Measurements from ENCODE around the gene NCKAP5.

GRCh38 chr2:133500917-133501316 lies 67.3 kb downstream of the NCKAP5 start:
- TF ChIP-seq ZBTB33 (CRISPR knock-in tag; IDR thresholded peaks at IDR 0.05) (no peak), ZFX (CRISPR knock-in tag; IDR thresholded peaks at IDR 0.05) (no peak), BMI1 (IDR thresholded peaks at IDR 0.05; ENCODE audit: low read length) (no peak), BCL6 (CRISPR knock-in tag; IDR thresholded peaks at IDR 0.05) (no peak), CTCF (IDR thresholded peaks at IDR 0.05 in 2 of 3, conservative IDR thresholded peaks at IDR 0.05 in 1 of 3; ENCODE audit: insufficient read depth in 2 of 3, low read depth in 1 of 3, low read length in 3 of 3) (no peak), PRDM10 (IDR thresholded peaks at IDR 0.05; ENCODE audit: partially characterized antibody) (no peak), MAX (CRISPR knock-in tag; IDR thresholded peaks at IDR 0.05) (no peak), SOX6 (IDR thresholded peaks at IDR 0.05) (no peak)

Data from K562 (cell line).